Activated CD4-positive, alpha-beta T cell treated with anti-CD3 and anti-CD28 coated beads, Interleukin-2, amount 10 ng/mL, durations not matched to agents 7 days and 5 days (primary cell): ENCODE measurements around the gene PRKD1. TPM values are rescaled to one million over a fixed set of nuclear protein-coding genes. Genes with fewer than 3 reads are reported as not detected.

Source experiments
- CTCF ChIA-PET: fragments of 350-600 bp; sonication (Branson Sonifier 250); formaldehyde crosslinking; loops from one replicate; lab custom pipeline; 2021; ENCODE audit warnings: antibody characterized with exemption; lab: Charles Lee
- POLR2A ChIA-PET: fragments of 350-600 bp; sonication (Branson Sonifier 250); formaldehyde crosslinking; loops from one replicate; lab custom pipeline; 2021; ENCODE audit warnings: antibody characterized with exemption; lab: Charles Lee
- DNase-seq: peaks from one replicate; pipeline ENCODE4 v3.0.0-alpha.2; 2020
- H3K27ac Mint-ChIP-seq: one replicate; pipeline ENCODE4 v1.8.0; 2021; ENCODE audit warnings: mild to moderate bottlenecking, moderate library complexity, mixed read lengths
- H3K27me3 Mint-ChIP-seq: one replicate; pipeline ENCODE4 v1.8.0; 2021; ENCODE audit warnings: mixed read lengths
- H3K36me3 Mint-ChIP-seq: one replicate; pipeline ENCODE4 v1.8.0; 2021; ENCODE audit warnings: low read depth, mixed read lengths
- H3K4me1 Mint-ChIP-seq: one replicate; pipeline ENCODE4 v1.8.0; 2021; ENCODE audit warnings: mixed read lengths
- H3K4me3 Mint-ChIP-seq: one replicate; pipeline ENCODE4 v1.8.0; 2021; ENCODE audit warnings: mild to moderate bottlenecking, moderate library complexity, mixed read lengths
- H3K9me3 Mint-ChIP-seq: one replicate; pipeline ENCODE4 v1.8.0; 2021; ENCODE audit warnings: mixed read lengths
- total RNA-seq, 2 experiments: library from RNA; stranded (reverse); gene quantifications; one replicate each; pipeline ENCODE4 v1.2.3, GENCODE V29; 2021

PRKD1 gene
- total RNA-seq, 2 experiments from 2014 or later = not detected

DNA sequence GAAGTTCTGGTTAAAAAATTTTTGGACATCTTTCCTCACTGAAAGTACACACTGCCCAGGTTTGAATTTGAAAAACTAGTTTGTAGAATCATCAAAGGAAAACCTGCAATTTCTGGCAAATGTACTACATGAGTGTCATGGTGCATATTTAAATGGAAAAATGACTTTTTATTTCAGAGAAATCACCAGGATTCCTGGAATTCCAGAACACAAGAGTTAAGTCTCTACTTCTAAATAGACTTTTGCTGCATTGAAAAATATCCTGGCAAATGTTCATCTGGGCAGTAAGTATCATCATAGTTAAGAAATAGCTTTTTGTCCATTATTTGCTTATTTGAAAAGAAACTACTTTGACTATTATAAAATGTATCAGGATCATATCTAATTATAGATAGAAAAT lies 275.1 kb downstream of the PRKD1 start:
- Mint-ChIP-seq H3K36me3 (no peaks in the 10 kb centered on the region), H3K4me3 (no peak overlapping the region), H3K4me1 (no peaks in the 10 kb centered on the region), H3K27me3 (no peaks in the 10 kb centered on the region), H3K9me3 (peaks cover 11% of the 10 kb centered on the region), H3K27ac (no peak overlapping the region)
- DNase-seq = no peak
- ChIA-PET CTCF (no interaction called here), POLR2A (no interaction called here)

DNA sequence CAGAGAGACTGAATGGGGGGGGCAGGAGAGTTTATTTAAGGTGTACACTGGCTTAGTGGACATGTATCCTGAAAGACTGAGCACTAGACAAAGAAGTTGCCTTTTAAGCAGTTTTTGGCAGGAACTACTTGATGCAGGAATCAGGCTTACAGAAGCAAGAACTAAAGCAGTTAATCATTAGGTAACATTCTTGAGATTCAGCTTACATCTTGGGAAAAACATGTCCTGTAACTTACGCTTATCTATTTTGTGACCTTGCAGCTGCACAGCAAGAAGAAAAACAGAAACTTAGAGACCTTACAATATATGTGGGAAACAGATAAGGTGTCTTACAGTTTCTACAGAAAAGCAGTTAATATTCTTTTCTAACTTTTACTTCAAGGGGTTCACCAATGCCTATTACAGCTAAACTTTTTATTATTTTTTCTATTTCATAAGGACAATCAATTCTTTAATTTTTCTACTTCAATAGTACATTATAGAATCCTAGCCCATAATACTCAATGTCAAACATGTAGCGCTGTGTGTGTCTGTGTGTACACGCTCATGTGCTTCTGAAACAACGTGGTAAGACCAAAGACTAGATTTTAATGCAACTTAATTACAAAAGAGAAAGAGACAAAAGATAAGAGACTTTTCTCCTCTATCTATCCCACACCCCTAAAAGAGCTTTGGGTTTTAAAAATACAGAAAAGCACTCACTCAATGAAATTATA lies 276.9 kb downstream of the PRKD1 start:
- Mint-ChIP-seq H3K4me3 (no peak overlapping the region), H3K36me3 (no peaks in the 10 kb centered on the region), H3K27ac (no peak overlapping the region), H3K27me3 (no peaks in the 10 kb centered on the region), H3K9me3 (peaks cover 19% of the 10 kb centered on the region), H3K4me1 (no peaks in the 10 kb centered on the region)
- DNase-seq = no peak
- ChIA-PET POLR2A (interaction anchor here (0.6 kb wide), 1 partner anchor 22 kb away, joined by 3 read pairs; no protein-coding TSS in a partner anchor), CTCF (no interaction called here)

DNA sequence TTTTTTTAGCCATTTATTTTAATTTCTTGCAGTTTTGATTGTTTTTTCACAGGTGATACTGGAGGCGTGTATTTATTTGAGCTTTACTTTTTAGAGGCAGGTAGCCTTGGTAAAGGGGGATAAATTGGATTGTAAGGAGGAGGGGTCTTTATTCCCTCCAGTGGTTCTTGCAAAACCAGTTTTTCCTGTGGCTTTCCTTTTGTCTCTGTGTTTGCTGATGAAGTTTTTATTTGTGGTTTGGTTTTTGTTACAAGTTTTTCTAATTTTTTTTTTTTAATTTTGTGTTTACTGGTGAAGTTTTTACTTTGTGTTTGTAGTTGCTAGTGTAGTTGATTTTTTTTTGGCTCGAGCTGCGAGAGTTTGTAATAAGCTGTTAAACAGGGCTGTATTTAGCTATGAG lies 278.5 kb downstream of the PRKD1 start:
- H3K9me3 Mint-ChIP-seq = peaks cover 20% of the 10 kb centered on the region
- no peak overlapping the region for H3K27ac Mint-ChIP-seq

DNA sequence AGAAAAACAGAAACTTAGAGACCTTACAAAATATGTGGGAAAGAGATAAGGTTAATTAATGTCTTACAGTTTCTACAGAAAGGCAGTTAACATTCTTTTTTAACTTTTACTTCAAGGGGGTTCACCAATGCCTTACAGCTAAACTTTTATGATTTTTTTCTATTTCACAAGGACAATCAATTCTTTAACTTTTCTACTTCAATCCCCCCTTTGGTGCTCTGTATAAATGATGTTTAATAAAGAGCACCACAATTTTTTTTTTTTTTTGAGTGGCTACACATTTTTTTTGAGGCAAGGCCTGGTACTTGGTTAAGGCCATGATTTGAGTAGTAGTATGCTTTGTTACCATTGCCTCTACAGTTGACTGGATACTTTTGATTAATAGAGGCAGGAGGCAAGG lies 279.6 kb downstream of the PRKD1 start:
- Mint-ChIP-seq H3K9me3 (peaks cover 21% of the 10 kb centered on the region), H3K27me3 (no peaks in the 10 kb centered on the region), H3K4me3 (no peak overlapping the region), H3K36me3 (no peaks in the 10 kb centered on the region), H3K4me1 (no peaks in the 10 kb centered on the region), H3K27ac (no peak overlapping the region)
- CTCF ChIA-PET = no interaction called here
- DNase-seq = no peak
- POLR2A ChIA-PET = no interaction called here

More for the DNA sequence above, 278.5 kb downstream of the PRKD1 start:
- ChIA-PET CTCF (no interaction called here), POLR2A (no interaction called here)
- Mint-ChIP-seq H3K4me3 (no peak overlapping the region), H3K27me3 (no peaks in the 10 kb centered on the region), H3K36me3 (no peaks in the 10 kb centered on the region), H3K4me1 (no peaks in the 10 kb centered on the region)
- no peak for DNase-seq

DNA sequence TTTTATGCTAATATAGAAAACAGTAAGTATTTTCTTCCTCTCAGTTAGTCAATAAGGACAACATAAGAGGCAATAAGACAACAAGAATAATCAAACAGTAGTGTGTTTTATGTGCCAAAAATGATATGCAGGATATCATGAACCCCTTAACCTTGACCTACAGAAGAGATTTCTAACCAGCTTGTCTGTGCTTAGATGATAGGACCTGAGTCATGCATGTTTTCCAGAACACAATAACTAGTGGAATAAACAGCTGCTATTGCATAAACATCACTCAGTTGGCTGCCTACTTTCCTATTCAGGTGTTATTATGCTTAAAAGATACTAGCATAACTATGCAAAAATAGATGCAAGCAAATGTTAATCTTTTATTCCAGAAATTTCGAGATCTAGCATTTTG lies 282.5 kb downstream of the PRKD1 start:
- no peaks in the 10 kb centered on the region for H3K27me3 Mint-ChIP-seq
- no peak overlapping the region for H3K4me3 Mint-ChIP-seq
- peaks cover 21% of the 10 kb centered on the region for H3K9me3 Mint-ChIP-seq
- no peak for DNase-seq
- H3K27ac Mint-ChIP-seq = no peak overlapping the region
- ChIA-PET CTCF (no interaction called here), POLR2A (no interaction called here)
- H3K4me1 Mint-ChIP-seq = no peaks in the 10 kb centered on the region
- no peaks in the 10 kb centered on the region for H3K36me3 Mint-ChIP-seq

DNA sequence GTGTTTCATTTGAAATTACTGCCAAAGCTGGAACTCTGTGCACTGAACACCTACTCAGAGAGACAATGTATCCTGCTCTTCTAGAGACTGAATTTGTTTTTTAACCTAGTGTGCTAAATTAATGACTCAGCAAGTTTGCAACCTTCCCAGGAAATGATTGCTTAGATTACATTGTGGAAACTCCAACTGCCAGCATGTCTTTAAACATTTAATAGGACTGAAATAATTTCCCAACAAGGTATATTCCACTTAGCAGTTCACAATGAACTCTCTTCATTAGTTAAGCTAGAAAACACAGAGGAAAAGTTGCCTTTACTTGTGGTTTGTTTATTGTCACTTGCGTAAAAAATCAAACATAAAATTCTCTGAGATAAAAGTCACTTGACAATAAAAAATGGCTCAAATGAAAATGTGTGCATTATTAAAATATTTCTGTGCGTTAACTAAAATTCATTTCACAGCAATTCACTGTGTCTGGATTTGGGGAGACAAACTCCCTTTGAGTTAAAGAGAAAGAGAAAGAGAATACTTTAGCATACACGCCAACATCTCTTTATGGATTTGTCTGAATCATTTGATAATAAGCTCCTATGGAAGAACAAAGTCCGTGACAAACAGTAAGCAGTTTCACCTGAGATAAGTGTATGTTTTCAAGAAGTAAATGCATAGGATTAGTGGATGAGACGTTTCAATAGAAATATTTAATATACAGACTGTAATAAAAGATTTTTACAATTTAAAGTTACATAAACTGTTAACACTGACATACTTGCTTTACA lies 284.0 kb downstream of the PRKD1 start:
- no peak overlapping the region for H3K4me3 Mint-ChIP-seq
- no peak overlapping the region for H3K27ac Mint-ChIP-seq
- CTCF ChIA-PET = no interaction called here
- H3K36me3 Mint-ChIP-seq = no peaks in the 10 kb centered on the region
- DNase-seq = no peak
- peaks cover 13% of the 10 kb centered on the region for H3K9me3 Mint-ChIP-seq
- H3K27me3 Mint-ChIP-seq = no peaks in the 10 kb centered on the region
- no peaks in the 10 kb centered on the region for H3K4me1 Mint-ChIP-seq
- POLR2A ChIA-PET = no interaction called here

DNA sequence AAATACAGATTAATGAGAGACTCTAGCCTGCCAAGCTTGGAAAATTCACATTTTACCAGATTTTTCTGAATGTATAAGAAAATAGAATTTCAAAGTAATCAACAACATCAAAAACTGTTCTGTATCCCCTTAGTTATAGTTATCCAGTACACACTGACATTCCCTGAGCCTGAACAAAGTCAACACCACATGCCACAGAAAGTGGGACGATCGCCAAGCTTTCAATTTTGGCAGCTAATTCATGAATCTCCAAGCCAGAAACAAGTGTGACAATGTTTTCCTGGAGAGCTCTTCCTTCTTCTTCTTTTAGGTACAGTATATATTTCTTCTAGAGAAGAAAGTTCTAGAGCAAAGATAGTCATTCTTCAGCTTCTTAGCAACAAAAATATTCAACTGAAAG lies 290.2 kb downstream of the PRKD1 start:
- ChIA-PET POLR2A (no interaction called here), CTCF (interaction anchor here (0.6 kb wide), 1 partner anchor 22 kb away, joined by 3 read pairs; no protein-coding TSS in a partner anchor)
- H3K27me3 Mint-ChIP-seq = no peaks in the 10 kb centered on the region
- H3K36me3 Mint-ChIP-seq = no peaks in the 10 kb centered on the region
- peaks cover 2% of the 10 kb centered on the region for H3K9me3 Mint-ChIP-seq
- no peak overlapping the region for H3K27ac Mint-ChIP-seq
- no peak for DNase-seq
- no peaks in the 10 kb centered on the region for H3K4me1 Mint-ChIP-seq
- no peak overlapping the region for H3K4me3 Mint-ChIP-seq

DNA sequence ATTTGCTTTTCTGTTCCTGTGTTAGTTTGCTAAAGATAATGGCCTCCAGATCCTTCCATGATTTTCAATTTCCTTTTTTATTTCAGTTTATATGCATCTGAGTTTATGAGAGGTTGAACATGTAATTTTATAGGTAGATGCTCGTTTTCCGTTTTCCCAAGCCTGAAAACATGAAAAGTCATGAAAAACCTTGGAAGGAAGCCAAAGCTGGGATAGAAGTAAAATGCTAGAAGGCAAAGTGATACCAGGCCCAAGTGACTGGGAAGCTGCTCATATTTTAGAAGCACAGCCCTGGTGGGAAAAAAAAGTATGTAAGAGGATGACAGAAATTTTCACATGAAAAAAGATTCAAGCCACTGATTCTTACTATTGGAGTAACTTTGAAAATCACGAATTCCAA lies 290.8 kb downstream of the PRKD1 start:
- Mint-ChIP-seq H3K4me1 (no peaks in the 10 kb centered on the region), H3K27ac (no peak overlapping the region), H3K4me3 (no peak overlapping the region), H3K36me3 (no peaks in the 10 kb centered on the region), H3K27me3 (no peaks in the 10 kb centered on the region), H3K9me3 (peaks cover 2% of the 10 kb centered on the region)
- ChIA-PET CTCF (no interaction called here), POLR2A (no interaction called here)
- DNase-seq = no peak

DNA sequence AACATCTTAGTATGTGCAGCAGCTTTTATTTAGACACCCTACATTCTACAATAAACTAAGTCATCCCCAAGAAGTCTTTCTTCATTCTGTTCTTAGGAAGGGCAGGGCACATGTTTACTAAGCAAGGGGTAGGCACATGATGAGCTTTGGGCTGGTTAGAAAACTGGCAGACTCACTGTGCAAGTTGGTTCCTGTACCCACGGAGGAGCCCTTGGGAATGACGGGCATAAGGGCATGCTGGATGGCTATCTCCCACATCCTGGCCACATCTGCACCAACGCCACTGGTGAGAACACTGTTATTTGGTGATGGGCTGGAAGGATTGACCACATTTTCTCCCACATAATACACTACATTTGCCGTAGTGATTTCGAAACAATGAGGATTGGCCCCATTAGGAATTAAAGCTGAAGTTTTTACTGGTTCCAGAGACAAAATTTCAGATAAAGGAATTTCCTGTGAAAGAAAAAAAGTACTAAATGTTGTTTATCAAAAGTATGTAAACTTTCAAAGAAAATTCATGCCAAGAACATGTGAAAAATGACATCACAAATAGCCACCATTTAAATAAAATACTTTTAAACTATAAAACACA lies 297.0 kb downstream of the PRKD1 start:
- H3K36me3 Mint-ChIP-seq = no peaks in the 10 kb centered on the region
- DNase-seq = no peak
- no peak overlapping the region for H3K27ac Mint-ChIP-seq
- no peaks in the 10 kb centered on the region for H3K27me3 Mint-ChIP-seq
- H3K9me3 Mint-ChIP-seq = no peaks in the 10 kb centered on the region
- POLR2A ChIA-PET = no interaction called here
- CTCF ChIA-PET = no interaction called here
- no peak overlapping the region for H3K4me3 Mint-ChIP-seq
- H3K4me1 Mint-ChIP-seq = no peaks in the 10 kb centered on the region

DNA sequence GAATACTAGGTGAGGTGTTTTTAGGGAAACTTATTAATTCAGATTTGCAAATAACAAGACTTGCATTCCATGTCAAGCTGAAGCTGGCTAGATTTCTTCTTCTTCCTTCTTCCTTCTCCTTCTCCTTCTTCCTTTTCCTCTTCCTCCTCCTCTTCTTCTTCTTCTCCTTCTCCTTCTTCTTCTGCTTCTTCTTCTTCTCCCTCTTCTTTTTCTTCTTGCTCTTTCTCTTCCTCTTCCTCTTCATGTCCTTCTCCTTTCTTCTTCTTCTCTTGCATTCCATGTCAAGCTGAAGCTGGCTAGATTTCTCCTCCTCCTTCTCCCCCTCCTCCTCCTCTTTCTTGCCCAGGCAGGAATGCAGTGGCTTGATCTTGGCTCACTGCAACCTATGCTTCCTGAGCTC lies 297.8 kb downstream of the PRKD1 start:
- CTCF ChIA-PET = no interaction called here
- H3K4me3 Mint-ChIP-seq = no peak overlapping the region
- H3K9me3 Mint-ChIP-seq = peaks cover 3% of the 10 kb centered on the region
- H3K27ac Mint-ChIP-seq = no peak overlapping the region
- DNase-seq = no peak
- H3K36me3 Mint-ChIP-seq = no peaks in the 10 kb centered on the region
- H3K27me3 Mint-ChIP-seq = no peaks in the 10 kb centered on the region
- POLR2A ChIA-PET = no interaction called here
- H3K4me1 Mint-ChIP-seq = no peaks in the 10 kb centered on the region

DNA sequence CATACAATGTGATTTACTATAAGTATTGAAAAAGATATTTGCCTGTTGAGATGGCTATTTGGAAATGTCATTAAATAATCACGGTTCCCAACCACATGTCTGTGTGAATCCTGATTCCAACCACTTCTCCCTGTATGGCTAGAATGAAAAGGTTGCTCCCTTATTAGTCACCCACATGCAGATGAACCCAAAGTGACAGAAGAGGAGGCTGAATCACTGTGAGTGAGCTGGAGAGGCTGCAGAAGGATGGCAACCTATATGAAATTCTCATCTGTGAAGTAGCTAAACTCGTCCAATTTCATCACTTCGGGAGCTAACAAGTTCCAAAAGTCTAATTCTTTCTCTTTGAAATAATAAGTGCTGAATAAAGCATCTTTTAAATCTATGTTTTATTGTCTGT lies 300.5 kb downstream of the PRKD1 start:
- ChIA-PET POLR2A (no interaction called here), CTCF (no interaction called here)
- no peaks in the 10 kb centered on the region for H3K36me3 Mint-ChIP-seq
- peaks cover 3% of the 10 kb centered on the region for H3K9me3 Mint-ChIP-seq
- no peaks in the 10 kb centered on the region for H3K27me3 Mint-ChIP-seq
- no peak overlapping the region for H3K27ac Mint-ChIP-seq
- no peak overlapping the region for H3K4me3 Mint-ChIP-seq
- DNase-seq = no peak
- no peaks in the 10 kb centered on the region for H3K4me1 Mint-ChIP-seq

DNA sequence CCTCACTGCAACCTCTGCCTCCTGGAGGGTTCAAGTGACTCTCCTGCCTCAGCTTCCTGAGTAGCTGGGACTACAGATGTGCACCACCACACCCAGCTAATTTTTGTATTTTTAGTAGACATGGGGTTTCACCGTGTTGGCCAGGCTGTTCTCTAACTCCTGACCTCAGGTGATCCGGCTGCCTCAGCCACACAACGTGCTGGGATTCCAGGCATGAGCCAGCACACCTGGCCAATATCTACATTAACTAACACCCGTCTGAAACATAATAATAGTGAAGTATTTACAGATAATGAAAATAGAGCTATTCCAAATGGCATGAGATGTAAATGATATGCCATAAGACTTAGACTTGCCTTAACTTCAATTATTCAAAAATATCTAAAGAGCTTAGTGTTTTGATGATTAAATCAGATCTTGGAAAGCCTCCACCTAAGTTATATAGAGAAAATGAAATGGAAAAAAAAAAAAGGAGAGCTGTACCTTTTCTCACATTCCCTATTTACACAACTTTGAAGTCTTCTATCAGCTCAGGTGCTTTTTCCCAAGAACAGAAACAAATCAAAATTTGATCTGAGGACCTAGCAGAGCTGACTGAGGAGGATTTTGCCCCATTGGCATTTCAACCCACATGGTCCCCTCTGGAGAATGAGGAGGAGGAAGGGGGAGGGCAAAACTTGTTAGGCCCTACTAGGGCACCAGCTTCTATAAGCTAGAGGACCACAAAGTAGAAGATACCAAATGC lies 309.2 kb downstream of the PRKD1 start:
- Mint-ChIP-seq H3K27me3 (no peaks in the 10 kb centered on the region), H3K4me3 (no peak overlapping the region)
- CTCF ChIA-PET = no interaction called here

DNA sequence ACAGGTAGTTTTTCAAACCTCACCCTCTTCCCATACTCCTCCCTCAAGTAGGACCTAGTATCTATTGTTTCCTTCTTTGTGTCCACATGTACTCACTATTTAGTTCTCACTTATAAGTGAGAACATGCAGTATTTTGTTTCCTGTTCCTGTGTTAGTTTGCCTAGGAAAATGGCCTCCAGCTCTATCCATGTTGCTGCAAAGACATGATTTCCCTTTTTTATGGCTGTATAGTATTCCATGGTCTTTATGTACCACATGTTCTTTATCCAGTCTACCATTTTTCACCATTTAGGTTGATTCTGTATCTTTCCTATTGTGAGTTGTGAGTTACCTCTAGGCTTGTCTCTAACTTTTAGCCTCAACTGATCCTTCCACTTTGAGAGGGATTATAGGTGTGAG lies 310.7 kb downstream of the PRKD1 start:
- Mint-ChIP-seq H3K27me3 (no peaks in the 10 kb centered on the region), H3K4me1 (no peaks in the 10 kb centered on the region), H3K36me3 (no peaks in the 10 kb centered on the region), H3K27ac (no peak overlapping the region), H3K9me3 (peaks cover 6% of the 10 kb centered on the region), H3K4me3 (no peak overlapping the region)
- POLR2A ChIA-PET = no interaction called here
- DNase-seq = no peak
- CTCF ChIA-PET = no interaction called here

More for the DNA sequence above, 309.2 kb downstream of the PRKD1 start:
- Mint-ChIP-seq H3K27ac (no peak overlapping the region), H3K4me1 (no peaks in the 10 kb centered on the region), H3K9me3 (peaks cover 6% of the 10 kb centered on the region), H3K36me3 (no peaks in the 10 kb centered on the region)
- DNase-seq = no peak
- POLR2A ChIA-PET = no interaction called here
